Left colon (tissue), 2 donors: ENCODE data around the gene LARGE1. TPM values are rescaled to one million over a fixed set of nuclear protein-coding genes. Genes with fewer than 3 reads are reported as not detected.

Experiments used
- ATAC-seq: fragments of 200-7000 bp; cut with Tn5 transposase; one replicate; pipeline ENCODE4 v1.9.1; 2020; ENCODE audit warnings: mild to moderate bottlenecking, moderate library complexity
- DNase-seq, 2 donors: peaks; one replicate each; pipeline ENCODE4 v3.0.0-alpha.2; 2020
- intact Hi-C, 2 donors: fragments of 100-400 bp; cut with DNase I in 1 of 2; cut with micrococcal nuclease in 1 of 2; formaldehyde crosslinking; loops; one replicate each; pipeline versions ENCODE4 v1.11.2 to v1.14.0; 2022; cut with DNase I, micrococcal nuclease
- total RNA-seq, 2 donors: library from RNA; stranded (reverse); fragmentation: NEBNext Ultra II Directional; extraction: Animal tissue kit (Norgen Biotek cat#: 25700); gene quantifications; one replicate each; pipeline ENCODE4 v1.2.1, GENCODE V29; 2021
- donor health status: DM: no; HTN: no; CAD: no.
- donor health status: DM: yes; HTN: yes; CAD: no.

Gene LARGE1
- total RNA-seq, 2 donors from 2014 or later = 51.6 to 69.6 TPM

DNA sequence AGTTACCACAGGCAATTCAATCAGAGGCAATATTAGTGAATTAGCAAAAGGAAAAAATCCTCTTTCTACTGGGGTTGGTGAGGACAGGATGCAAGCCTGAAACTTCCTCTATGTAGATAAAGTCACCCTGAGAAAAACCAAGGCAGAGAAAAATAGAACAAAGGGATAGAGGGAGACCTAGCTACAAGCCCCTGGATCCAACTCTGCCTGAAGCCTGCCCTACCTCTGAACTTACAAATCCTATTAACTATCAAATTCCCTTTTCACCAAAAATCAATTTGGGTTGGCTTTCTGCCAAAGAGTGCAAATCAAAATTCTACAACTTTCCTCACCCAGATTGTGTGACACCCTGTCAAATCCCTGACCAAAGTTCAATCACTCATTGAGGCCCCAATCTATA is 161.3 kb downstream of the LARGE1 start:
- intact Hi-C loops = no loop called here
- no peak for ATAC-seq
- DNase-seq = no peak

DNA sequence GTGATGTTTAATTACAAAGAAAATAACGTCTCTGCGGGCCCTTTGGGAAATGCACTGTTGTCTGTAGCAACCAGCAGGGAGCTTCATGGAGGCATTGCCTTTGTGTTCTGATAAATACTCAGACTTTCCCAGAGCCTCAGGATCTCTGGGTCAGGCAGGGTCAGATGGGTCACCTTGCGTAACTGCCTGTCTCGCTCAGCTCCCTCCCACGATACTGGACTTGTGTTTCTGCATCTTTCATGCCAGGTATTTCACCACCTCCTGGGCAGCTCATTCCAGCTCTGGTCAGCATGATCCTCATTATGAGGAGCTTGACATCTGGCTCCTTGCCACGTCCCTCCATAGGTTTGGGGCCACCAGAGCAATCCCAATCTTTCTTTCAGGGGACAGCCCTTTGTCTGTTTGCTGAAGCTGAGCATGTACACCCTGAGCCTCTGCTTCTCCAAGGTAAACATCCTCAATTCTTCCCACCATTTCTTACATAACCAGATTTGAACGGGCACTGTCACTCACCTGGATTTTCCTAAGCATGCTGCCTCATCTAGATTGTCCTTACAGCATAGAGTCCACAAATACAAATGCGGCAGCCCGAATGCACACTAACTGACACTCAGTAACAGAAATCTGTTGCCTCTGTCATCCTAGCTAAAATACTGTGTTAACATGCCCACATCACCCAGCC is 162.3 kb downstream of the LARGE1 start:
- intact Hi-C loops = no loop called here
- no peak for DNase-seq
- ATAC-seq = no peak

DNA sequence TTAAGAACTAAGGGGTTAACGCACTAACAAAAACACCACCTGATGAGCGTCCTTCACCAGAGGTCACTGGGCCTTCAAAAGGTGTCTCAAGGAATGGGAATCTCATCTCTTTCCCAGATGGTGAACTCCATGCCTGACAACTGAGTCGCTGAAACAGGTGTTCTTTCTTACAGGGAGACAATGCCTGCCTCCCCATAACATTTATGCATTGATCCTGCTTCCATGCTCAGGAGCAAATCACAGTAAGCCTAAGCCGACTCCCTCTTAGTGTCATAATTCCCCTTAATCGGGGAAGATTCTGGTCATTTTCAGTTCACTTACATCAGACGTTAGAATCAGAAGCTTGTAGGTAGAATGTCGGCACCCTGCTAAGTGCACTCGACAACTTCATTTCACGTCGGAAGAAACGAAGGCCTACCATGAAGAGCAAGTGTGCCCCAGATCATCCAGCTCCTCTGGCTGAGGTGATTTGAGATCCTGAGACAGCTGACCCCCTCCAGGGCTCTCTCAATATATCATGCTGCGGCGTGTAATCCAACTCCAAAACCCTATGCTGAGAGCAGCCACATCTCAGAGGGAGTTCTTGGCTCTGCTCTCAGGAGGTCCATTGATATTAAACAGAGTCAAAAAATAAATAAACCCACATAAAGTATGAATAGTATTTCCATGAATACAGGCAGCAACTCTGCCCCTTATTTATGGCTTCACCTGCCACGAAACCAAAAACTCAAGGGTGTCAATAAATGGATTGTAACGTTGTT is 163.1 kb downstream of the LARGE1 start:
- intact Hi-C loops = no loop called here
- ATAC-seq (no peak), DNase-seq (no peak)

DNA sequence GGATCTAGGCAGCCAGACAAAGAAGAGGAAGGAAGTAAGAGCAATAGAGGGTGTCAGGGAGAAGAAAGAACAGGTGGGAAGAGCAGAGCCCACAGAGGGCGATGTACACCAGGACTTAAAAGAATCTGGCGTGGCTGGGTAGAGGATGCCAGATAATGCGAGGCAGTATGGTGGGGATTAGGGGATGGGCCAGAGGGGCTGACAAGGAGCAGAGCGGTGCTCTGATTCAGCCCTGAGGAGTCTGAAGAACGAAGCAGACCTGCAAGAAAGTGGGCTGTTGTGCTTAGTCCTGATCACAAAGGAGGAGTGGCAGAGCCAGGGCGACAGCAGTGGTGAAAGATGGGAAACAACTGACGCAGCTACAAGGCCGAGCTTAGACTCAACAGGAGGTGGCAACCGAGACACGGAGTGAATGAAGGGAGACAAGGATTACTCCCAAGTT is 163.7 kb downstream of the LARGE1 start:
- intact Hi-C loops = no loop called here
- ATAC-seq (peak; percentile 48), DNase-seq (no peak)

DNA sequence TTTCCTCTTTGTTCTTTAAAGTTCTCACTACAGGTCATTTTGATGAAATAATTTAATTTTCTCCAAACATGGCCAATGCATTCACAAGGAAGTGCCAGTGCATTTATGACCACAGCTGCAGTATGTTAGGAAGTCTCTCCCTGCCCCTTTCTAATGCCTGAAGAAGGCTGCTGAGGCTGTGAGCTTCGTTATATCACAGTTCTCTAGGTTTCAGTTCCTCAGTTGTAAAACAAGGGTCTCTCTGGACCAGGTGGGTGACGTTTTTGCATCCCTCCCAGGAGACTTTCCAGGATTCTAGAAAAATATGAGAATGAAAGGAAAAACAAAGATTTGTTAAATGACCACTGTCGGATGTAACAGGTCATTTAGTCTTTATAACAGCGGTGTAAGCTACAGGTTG is 171.6 kb downstream of the LARGE1 start:
- no peak for ATAC-seq
- intact Hi-C loops = no loop called here
- no peak for DNase-seq

DNA sequence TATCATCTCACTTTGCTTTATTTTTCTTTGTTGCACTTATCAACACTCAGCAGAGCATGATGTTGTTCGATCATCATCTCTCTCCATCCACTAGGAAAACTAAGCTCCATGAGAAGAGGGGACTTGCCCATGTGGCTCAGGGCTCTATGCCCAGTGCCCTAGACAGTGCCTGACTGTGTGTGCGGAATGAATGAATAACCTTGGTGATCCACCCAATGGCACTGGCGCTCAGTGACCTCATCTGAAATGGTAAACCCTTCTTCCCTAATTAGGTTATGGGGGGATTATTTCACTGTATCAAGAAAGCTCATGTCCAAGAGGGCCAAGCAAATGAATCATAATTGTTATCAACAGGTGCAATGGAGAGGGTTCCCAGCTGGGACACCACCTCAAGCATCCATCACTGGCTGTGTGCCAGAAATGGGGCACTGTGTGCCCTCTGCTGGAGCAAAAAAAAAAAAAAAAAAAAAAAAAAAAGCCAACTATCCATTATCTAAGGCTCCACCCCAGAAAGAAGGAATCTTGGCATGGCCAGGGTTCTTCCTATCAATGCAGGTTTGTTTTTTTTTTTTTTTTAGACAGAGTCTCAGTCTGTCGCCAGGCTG is 172.6 kb downstream of the LARGE1 start:
- intact Hi-C loops = no loop called here
- ATAC-seq = peak; percentile 34
- peak; percentile 37 to 41 for DNase-seq

DNA sequence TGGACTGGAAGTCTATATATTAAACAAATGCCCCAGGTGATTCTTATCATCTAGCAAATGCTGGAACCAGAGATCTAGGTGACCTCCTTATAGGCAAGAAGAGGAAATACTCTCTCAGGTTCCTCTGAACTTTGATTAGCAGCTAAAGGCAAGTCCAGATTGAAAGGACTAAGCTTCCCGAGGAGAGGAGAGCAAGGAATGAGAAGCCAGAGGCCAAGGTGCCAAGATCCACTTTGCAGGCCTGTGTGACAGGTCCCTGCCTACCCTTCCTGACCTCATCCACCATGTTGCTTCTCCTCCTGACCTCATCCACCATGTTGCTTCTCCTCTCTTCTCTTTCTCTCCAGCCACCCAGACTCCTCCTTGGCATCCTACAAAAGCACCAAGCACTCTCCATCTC is 173.2 kb downstream of the LARGE1 start:
- intact Hi-C loops = no loop called here
- ATAC-seq (peak; percentile 62), DNase-seq (no peak)

DNA sequence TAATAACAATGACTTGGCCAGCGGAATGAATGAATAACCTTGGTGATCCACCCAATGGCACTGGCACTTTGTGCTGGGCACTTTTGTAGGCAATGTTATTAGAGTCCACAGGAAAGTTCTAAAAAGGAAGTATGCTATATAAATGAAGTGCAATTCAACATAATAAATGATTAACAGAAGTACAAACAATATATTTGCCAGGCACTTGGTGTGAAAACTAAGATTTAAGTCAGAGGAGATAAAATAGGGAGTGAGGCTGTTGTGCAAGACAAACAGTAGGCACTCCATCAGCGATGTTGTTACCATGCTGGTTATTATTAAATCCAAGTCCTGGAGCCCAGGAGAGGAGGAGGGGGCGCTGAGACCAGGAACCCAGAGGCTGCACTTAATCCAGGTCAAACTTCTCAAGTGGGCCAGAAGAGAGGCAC is 173.8 kb downstream of the LARGE1 start:
- DNase-seq (no peak), ATAC-seq (peak; percentile 84)
- intact Hi-C loops = no loop called here

DNA sequence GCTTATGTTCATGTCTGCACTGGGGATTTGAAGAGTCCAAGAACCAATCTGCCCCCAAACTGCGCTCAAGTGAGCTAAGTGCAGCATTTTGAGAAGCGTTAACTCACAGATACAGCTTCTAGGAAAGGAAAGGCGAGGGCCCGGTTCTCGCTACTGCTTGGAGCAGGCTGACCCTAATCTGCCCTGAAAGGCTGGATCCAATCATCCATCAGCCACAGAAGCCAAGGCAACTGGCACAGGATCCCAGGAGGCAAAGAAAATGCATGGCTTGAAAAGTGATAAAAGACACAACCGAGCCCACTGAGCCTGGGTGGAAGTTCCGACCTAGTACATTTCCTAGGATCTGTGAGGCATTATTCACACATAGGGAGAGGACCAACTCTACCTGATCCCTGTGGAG is 174.8 kb downstream of the LARGE1 start:
- ATAC-seq = no peak
- intact Hi-C loops = no loop called here

DNA sequence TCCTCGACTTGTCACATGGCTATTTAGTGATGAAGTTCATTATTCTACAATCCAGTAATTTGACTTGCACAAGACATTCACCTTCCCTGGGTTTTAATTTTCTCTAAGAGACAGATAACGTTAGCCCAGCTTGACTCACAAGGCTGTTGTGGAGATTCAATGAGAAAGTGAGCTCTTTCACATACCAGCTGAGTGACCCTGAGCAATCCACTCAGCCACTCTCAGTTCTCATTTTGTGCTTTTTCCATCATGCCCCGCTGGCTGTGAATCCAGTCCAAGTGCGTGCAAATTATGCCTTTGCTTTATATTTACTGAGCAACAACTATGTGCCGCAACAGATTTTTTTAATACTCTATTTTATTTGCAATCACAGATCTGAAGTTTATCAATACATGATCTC is 176.5 kb downstream of the LARGE1 start:
- DNase-seq (no peak), ATAC-seq (no peak)
- intact Hi-C loops = no loop called here

More for the DNA sequence above, 174.8 kb downstream of the LARGE1 start:
- no peak for DNase-seq

DNA sequence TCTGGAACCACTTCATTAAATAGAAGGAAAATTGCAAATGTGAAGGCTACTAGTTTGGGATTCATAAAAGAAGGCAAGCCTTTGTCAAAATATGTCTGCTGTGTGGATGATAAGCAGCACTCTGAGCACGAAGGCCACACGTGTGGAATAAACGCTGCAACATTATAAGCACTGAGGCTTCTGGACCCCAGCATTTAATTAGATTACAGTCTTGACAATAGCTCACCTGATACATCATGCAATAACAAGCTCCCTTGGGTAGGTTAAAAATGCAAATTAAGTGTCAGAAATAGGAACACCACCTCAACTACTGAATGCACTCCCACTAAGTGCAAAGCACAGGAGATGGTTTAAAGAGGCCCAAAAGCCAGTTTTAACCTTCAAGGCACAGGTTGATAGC is 179.3 kb downstream of the LARGE1 start:
- intact Hi-C loops = no loop called here
- no peak for DNase-seq
- ATAC-seq = no peak

DNA sequence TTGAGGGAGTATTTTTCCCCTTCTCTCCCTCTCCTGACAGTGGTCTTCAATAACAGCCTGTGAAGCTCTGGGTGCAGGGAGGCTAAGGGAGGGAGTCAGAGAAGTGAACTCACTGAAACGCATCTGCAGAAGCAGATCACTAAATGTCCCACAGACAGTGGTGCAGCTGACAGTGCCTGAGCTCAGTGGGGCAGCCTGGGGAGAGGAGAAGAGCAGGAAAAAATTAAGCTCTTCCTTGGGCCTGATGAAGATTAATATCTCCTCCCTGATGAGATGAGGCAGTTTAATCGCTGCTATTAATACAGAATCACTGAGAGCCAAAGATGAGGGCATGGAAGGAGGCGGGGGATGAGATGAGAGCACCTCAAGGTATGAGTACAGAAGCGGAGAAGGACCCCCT is 180.8 kb downstream of the LARGE1 start:
- no peak for DNase-seq
- intact Hi-C loops = no loop called here
- no peak for ATAC-seq

DNA sequence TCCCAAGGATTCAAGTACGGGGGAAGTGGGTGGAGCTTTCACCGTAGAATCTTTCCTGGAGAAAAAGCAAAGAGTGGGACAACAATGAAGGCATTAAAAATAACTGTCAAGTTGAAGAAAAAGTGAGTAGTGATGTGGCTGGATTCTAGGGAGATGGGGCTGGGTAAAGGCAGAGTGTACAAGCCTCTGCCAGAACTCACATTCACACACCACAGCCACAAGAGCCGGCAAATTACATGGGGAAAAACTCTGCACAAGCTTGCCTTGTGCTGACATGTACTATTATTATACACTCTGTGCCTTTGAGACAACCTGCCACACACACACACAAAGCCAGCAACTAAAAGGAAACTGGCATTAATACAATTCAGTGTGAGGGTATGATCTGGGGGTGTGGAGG is 182.6 kb downstream of the LARGE1 start:
- intact Hi-C loops = no loop called here
- DNase-seq = no peak
- no peak for ATAC-seq

DNA sequence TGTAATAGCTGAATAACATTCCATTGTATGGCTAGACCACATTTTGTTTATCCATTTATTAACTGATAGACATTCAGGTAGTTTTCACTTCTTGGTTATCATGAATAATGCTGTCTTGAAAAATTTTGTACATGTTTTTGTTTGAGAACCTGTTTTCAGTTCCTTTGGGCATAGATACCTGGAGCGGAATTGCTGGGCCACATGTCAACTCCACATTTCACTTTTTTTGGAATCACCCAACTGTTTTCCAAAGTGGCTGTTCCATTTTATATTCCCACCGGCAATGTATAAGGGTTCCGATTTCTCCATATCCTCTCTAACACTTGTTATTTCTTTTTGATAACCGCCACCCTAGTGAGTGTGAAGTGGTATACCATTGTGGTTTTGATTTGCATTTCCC is 184.3 kb downstream of the LARGE1 start:
- no peak for ATAC-seq
- intact Hi-C loops = no loop called here
- DNase-seq = no peak

DNA sequence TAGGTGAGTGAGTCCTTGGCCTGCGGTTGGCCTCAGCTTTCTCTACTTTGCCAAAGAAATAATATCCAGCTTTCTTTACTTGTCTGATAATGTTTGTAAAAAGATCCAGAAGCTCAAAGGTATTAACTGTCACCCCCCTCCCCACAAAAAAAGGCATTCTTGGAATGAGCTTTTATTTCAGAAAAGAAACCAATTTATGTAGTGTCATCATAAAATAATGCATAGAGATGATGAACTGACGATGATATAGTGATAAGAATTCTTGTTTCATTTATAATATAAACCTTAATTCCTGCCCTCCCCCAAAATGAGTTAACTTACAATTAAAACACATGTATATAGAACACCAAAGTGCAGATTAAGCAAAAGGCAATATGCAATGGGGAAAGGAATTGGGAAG is 191.4 kb downstream of the LARGE1 start:
- ATAC-seq (no peak), DNase-seq (no peak)
- intact Hi-C loops = no loop called here

DNA sequence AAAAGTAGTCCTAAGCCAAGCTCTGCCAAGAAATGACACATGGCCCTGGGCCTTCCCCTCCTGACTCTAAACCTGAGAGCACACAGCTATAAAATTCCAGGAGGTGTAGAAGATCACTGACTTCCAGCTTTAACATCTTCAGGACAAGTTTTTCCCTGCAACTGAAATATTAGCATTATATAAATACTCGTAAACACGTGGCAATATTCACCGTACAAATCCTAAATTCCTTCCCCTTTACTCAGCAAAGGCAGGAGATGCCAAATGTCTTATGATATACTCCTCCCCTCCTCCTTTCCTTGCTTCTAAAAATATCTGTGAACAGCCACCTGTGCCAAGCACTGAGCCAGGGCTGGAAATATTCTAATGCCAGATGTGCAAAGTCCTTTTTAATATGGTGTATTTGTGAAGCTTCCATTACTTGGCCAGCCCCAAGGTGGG is 194.0 kb downstream of the LARGE1 start:
- ATAC-seq = no peak
- no peak for DNase-seq
- intact Hi-C loops = no loop called here

DNA sequence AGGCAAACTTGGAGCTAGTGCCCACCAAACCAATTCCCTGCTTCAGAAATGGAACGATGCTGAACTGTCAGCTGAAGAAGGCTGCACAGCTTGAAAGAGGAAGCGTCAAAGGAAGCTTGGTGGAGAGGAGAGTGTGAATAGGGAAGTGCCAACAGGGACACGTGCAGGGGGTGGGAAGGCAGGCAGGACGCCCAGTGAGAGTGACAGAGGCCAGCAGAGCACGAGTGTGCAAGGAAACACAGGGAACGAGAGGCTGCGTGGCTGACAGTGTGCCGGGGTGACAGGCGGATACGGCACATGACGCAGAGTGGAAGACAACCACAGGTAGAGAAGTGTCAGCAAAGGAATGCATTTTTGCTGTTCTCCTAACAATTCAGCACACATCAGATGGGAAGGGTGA is 196.4 kb downstream of the LARGE1 start:
- ATAC-seq = no peak
- intact Hi-C loops = no loop called here

DNA sequence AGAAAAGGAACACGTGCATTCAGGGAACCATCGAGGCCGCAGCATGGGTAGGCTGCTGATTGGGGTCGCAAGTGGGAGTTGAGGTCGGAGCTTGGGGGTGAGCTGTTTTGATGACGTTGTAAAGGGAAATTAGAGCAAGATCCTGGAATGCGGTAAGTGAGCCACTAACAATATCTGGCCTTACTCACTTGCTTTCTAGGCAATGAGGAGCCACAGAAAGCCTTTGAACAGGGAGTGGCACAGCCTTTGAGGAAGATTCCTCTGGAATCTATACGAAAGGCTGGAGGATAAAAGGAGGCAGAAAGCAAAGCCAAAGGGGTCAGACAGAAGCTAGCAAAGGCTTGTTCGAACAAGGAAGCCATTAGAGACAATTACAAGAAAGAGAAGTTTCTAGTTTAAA is 197.5 kb downstream of the LARGE1 start:
- intact Hi-C loops = no loop called here
- ATAC-seq = no peak
- no peak for DNase-seq

More for the DNA sequence above, 196.4 kb downstream of the LARGE1 start:
- DNase-seq = no peak

DNA sequence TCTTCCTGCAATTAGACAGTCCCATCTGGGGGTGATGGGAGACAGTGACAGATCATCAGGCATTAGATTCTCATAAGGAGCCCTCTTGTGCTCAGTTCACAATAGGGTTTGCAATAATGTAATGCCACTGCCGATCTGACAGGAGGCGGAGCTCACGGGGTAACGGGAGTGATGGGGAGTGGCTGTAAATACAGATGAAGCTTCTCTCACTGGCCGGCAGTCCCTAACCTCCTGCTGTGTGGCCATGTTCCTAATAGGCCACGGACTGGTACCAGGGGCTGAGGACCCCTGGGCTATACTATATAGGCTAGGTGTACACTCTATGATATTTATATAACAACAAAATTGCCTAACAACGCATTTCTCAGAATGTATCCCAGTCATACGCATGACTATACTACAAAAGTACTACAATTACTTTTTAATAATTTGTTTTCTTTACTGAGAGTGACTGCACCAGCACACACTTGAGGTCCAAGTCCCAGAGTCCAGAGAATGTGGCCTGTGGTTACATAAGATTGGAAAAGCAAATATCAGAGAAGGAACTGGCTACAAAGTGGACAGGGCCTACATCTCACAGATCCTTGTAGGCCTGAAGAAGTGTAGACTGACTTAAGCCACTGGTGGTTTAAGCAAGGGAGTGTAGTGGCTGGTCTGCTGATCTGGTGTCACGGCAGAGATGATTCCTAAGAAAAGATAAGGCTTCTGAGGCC is 200.0 kb downstream of the LARGE1 start:
- no peak for ATAC-seq
- no peak for DNase-seq
- intact Hi-C loops = no loop called here
